Activated T-cell treated with anti-CD3 and anti-CD28 coated beads, Interleukin-2, amount 50 U/mL, for 48 hours (primary cell): Measurements from ENCODE around the gene SPON1.
"Not testable (repeated sequence)": the region's sequence is repeated elsewhere in the genome, so short reads cannot be mapped to it uniquely, and the experiment has no call there.

Experiments used
- DNase-seq, 2 experiments: peaks; one replicate each; pipeline ENCODE4 v3.0.0-alpha.2; 2020

SPON1 gene

DNA sequence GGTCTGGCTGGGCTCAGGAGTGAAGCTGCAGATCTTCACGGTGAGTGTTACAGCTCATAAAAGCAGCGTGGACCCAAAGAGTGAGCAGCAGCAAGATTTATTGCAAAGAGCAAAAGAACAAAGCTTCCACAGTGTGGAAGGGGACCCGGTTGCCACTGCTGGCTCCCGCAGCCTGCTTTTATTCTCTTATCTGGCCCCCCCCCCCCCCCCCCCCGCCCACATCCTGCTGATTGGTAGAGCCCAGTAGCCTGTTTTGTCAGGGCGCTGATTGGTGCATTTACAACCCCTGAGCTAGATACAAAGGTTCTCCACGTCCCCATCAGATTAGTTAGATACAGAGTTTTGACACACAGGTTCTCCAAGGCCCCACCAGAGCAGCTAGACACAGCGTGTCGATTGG lies 128.1 kb downstream of the SPON1 start:
- not testable (repeated sequence) for DNase-seq

DNA sequence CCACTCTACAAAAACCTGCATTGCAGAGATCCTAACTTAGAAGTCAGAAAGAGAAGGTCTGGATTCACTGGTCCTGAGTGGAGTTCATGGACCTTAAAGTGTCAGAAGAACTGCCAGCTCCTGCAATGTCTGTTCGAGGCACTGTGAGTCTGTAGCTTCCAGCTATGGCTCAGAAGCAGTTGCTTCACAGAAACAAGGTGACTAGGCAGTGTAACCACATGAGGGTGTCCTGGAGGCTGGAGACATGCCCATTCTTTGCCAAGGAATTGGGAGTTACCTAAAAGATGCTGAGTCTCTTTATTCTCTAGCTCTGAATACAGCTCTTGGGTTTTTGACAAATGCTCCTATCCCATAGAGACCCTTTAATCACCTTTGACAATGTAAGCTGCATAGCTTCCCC lies 130.5 kb downstream of the SPON1 start:
- no peak for DNase-seq

DNA sequence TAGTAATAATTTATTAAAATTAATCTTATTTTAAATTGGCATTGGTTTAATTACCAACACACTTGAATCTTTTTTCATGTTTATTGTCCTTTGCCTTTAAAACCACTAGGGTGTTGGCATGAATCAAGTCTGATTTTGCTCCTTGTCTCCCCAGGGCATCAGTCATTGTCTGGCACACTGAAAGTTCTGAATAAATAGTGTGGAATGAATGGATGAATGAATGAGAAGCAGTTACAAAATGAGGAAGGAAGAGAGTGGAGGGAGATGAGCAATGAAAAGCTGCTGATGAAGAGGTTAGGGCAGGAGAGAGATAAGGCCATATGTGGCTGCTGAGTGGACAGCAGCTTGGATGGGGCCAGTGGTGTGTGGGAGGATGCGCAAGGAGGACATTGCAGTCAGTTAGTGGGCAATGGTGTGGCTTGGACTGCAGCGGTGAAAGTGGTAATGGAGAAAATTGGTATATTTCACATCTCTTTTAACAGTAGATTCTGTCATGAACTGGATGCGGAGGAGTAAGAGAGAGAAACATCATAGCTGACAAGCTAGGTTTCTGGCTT lies 132.0 kb downstream of the SPON1 start:
- DNase-seq, result no peak

DNA sequence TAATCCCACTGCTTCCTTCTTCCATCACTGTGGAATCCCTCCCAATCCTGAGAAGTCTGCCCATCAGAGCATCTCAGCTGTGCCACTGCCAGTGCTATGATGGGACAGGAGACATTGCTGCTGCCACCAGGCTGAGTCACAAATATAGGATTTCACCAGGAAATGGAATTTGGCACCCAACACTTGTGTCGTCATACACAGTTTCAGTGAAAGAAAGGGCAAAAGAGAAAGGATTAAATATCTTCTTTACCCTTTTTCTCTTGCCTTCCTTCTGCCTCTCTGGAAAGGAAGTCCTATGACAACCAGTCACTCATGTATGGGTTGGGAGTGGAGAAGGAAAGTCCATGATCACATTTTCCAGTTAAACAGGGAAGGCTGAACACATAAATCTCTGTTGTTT lies 133.4 kb downstream of the SPON1 start:
- DNase-seq, result no peak

DNA sequence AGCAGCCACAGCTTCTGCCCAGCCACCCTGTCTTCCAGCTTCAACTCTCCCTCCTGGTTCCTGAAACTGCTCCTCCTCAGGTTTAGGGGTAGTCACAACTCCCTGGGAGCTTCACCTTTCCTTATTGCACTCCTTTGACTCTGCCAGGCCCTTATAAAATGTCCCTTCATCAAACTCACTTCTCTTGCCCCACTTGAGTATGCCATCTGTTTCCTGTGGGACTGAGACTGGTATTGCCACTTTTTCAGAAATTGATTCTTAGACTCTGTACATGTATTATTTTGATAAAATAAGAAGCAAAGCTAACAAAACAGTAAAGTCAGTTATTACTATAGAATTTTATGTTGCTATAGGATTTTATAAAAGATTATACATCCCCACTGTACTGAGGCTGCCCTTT lies 134.1 kb downstream of the SPON1 start:
- DNase-seq, result no peak

DNA sequence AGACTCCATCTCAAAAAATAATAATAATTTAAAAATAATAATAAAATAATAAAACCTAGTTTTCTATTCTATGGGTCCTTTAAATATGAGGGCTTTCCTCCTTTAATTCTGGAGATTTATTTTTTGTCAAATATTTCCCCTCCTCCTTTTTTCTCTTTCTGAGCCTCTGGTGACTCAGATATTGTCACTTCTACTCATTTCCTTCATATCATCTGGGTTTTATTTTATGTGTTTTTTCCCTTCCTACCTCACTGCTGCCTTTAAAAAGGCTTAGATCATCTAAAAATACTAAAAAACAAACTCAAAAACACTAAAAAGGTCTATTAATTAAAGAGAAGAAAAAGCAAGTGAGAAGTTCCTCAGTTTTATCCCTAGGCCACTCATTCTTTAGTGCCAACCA lies 138.9 kb downstream of the SPON1 start:
- DNase-seq, result no peak

DNA sequence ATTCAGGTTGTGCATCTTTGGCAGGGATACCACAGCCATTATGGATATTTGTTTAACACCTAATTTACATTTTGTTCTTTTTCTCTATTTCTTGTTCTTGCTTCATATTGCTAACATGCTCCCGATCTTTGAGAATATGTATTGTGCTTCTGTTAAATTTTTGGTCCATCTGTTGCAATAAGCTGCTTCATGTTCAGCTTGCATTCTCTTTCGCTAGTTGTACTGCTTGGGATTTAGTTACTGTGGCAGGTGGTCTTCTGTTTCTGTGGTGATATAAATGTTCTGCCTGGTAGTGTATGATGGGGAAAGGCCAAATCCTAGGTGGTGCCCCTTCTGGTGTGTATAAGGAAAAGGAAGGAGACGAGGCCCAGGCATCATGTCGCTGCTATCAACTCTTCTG lies 140.2 kb downstream of the SPON1 start:
- no peak for DNase-seq

DNA sequence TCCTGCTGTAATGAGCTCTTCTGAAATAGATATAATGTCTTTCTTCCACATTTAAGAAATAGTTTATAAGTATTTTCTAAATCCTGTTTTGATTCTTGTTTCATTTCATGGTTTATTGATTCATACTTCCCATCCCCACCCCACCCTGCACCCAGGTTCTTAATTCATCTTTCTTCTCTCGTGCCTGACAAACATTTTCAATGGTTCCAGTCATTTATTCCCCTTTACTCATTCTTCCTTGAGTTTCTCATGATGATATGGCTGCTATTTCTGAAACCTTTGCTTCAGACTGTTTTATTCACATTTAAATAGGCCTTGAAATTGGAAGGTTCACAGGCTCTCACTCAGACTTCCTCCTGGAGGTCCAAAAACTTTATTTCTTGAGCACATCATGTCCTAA lies 142.9 kb downstream of the SPON1 start:
- DNase-seq, result no peak

DNA sequence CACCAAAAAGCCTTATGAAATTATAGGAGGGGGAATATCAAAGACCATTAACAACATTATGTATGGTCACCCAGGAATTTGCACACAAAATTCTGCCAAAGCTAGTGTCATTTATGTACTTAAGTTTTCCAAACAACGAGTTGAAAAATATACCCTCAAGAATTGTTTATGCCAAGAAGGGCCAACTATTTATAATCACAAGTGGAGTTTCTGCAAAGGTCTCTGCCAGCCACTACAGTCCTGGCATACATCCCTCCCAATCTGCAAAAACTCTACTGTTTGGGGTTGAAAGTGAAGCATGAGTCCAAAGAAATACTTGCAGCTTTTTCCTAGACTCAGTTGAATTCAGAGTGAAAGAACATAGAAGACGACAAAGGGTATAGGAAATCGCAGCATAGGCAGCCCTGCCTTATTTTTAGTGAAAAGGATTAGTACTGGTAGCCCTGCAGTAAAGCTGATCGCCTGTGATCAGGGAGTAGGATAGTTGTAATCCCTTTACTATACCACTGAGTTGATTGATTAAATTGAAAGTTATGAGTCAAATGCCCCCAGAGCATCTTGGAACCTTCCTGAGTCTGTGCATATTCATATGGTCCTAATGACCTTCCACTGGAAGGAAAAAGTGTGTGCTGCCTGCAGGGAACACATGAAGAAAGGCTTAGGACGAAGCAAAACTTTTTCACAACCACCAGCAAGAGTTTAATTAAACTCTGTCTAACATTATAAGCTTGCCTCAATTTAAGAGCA lies 144.0 kb downstream of the SPON1 start:
- no peak for DNase-seq

DNA sequence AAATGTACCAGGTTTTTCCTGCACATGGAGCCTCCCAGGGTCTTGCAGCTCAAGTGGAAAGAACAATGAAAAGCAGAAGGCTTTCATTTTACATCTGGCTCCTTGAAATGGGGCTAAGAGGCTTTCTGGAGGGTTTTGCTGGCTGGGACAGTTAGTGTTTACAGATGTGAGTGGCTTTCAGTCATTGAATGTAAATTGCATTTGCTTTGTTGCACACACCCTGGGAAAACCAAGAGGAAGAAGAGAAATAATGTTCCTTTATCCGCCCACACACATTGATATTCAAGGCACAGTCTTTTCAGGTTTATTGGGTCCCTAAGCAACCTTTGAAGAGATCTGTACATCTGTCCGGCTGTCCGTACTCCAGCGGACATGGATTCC lies 144.5 kb downstream of the SPON1 start:
- DNase-seq, result no peak

DNA sequence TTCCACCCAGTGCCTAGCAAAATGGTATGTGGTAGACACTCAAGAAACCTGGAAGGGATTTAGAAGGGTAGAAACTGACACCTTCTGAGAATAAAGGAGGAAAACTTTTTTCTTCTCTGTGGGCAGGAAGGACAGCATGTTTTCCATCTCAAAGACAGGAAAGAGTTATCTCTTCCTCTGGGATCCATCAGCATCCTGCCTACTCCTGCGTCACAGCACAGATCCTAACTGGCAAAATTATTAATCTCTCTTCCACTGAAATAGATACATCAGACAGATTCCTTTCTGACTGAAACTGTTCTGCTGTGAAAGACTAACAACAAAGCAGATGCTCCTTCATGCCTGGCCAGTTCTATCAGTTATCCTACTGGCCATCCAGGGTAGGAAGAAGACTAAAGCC lies 147.2 kb downstream of the SPON1 start:
- DNase-seq, result no peak

DNA sequence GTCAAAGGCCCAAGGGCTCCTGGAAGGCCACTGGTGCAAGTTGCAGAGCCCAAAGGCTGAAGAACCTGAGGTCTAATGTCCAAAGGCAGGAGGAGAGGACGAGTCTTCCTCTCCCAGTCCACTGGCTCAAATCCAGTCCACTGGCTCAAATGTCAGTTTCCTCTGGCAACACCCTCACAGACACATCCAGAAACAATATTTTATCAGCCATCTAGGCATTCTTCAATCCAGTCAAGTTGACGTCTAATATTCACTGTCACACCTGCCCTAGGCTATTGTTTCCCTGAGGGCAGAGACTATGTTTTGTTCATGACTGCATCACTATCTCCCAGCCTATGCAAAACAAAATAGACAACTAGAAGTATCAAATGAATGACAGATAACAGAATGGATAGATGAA lies 148.1 kb downstream of the SPON1 start:
- DNase-seq, result no peak

DNA sequence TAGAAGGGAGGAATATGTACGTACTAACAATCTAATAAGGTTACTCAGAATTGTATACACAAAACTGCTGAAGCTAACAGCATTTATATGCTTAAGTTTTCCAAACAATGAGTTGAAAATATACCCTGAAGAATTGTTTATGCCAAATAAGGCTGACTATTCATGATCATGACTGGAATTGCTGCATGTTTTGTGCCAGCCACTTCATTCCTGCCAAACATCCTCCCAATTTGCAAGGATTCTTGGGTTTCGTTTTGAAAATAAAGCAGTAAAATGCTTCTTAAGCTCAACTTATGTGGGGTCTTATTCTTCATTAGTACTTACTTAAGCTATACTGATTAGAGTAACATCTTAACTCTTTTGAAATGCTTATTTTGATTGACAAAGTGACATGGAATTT lies 149.0 kb downstream of the SPON1 start:
- no peak for DNase-seq

DNA sequence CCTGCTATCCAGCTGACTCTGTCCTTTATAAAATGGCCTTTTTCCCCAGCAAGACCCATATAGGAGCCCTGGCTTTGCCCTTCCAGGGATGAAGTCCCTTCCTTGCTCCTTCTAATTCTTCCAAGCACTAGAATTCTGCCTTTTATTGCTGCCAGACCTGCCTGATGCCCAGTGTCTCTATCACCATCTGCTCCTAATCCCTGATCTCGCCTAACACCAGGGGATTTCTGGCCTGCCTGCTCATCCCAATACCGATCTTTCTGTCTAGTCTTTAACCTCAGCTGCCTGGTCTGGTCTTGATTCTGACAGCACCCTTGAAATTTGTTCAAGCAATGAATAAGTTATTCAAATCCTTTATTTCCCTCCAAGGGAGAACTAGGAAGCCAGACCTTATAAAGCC lies 150.2 kb downstream of the SPON1 start:
- DNase-seq, result no peak

DNA sequence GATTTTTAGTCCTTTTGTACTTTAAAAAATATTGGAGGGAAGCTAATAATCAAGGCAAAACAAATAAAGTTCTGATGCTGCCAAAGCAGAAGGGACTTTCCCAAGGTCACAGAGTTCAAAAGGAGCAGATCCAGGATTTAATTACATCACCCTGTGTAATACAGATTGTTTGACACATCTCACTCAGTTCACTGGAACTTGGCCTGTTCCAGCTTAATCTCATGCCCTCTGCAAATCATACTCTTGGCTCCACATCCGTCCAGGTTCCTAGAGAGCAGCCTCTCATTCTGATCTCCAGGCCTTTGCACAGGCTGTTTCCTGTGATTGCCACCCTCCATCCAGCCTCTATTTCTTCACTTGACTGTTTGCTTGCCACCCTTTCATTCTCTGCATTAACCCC lies 151.7 kb downstream of the SPON1 start:
- DNase-seq, result no peak

DNA sequence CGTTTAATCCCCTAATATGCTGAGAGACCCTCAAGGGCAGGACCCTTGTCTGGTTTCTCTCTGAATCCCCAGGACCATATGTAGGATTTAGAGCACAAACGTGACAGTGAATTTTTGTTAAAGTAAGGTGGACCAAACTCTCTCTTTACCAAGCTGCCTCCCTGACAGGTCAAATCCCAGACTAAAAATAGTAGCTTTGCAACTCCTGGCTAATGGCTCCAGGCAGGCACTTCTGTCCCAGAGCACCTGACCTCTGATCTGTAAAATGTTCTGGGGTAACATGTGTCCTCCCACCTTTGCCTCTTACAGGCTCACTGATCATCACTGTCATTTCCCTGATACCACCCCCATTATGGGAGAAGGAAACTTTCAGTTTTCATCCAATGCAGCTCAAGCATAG lies 152.3 kb downstream of the SPON1 start:
- DNase-seq, result no peak

DNA sequence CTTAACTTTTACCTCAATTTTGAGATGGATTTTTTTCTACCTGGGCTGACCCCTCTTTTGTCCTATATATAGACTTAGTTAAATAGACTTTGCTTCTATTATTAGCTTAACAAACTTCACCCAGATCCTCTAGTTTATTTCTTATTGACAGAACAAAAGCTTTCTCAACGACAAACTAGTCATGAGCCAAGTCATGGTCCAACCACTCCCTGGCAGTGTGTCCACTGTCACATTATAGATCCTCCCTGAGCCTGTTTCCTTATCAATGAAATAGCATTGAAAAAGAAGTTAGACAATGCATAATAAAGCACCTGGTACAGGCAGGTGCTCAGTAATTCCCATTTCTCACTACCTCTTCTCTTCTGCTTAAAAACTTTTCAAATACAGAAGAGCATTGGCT lies 155.1 kb downstream of the SPON1 start:
- DNase-seq, result no peak

DNA sequence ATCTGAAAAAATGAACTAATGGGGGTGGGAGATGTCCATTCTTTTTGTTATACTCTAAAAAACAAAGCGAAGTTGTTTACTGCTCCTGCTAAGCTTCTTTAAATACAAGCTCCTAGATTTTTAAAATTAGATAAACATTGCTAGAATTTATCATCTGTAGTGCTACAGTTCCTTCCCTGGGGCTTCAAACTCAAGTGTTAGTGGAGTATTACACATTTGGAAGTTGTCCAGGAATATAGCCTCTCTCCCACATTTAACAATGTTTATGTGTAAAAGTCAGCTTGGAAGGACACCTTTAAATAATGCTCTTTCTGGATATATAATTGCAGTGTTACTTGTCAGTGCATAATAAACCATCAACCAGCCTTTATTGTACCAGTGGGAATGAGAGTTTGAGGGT lies 155.5 kb downstream of the SPON1 start:
- DNase-seq, result no peak

DNA sequence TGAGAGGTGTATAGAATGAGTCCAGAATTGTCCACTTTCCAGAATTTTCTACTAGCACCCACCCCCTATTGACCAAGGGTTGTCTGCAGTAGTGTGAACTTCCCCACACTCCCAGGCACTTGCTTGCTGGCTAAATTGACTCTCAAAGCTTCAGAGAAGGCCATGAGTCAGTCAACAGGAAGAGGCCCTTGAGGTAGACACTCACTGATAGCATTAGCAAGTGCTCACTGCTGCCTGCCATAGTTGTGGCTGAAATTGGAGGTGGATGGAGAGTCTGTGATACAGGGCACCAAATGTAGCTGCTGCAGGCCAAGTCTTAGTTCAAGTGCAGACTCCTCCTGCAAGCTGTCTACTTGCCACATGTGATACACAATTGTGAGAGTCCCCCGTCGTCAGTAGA lies 156.8 kb downstream of the SPON1 start:
- peak; percentile 31 to 39 for DNase-seq

DNA sequence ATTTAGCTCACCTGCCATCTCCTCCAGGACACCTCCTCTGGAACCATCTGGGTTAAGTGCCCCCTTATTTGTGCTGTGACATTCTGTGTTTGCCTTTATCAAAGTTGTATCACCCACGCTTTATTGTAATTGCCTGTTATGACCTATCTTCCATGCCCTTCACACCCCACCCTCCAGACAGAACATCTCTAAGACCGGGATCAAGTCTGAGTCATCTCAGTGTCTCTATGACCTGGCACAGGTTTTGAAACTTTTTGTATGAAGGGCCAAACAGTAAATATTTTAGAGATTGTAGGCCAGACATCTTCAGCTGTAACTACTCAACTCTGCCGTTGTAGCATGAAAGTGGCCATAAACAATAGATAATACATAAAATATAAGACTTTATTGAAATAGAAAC lies 161.8 kb downstream of the SPON1 start:
- no peak for DNase-seq

DNA sequence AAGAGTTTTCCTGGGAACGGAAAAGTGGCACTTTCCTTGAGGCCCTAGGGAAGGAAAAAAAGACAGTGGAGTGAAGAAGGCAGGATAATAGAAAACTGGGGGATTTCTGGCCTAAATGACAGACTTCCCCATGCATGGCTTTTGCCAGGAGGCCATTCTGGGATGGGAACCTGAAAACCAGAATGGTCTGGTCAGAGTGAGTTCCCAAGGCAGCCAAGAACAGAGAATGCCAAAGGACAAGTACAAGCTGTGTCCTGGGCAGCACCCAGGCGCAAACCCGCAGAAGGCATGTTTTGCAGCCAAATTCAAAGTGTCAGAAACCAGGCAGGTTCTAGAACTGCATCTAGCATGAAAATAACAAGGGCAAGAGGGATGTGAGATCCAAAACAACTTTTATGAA lies 162.4 kb downstream of the SPON1 start:
- no peak for DNase-seq

DNA sequence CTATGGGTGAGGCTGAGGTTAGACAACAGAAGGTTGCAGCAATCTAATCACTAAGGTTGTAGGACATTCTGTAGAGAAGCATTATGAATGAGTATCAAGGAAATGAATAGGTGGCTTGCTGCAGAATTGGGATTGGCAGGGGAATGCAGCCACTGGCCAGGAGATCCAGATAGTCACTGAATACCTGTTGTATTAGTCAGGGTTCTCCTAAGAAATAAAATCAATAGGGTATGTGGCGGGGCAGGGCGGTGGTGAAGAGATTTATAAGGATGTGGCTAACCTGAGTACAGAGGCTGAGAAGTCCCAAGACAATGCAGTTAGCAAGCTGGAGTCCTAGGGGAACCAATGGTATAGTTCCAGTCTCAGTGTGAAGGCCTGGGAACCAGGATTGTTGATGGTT lies 163.0 kb downstream of the SPON1 start:
- DNase-seq, result no peak

DNA sequence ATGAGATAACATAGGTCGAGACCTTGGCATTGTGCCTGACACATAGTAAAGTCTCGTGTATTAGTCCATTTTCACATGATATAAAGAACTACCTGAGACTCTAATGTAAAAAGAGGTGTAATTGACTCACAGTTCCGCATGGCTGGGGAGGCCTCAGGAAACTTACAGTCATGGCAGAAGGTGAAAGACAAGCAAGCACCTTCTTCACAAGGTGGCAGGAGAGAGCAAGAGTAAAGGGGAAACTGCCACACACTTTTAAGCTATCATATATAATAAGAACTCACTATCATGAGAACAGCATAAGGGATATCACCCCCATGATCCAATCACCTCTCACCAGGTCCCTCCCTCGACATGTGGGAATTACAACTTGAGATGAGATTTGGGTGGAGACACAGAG lies 165.2 kb downstream of the SPON1 start:
- no peak for DNase-seq

DNA sequence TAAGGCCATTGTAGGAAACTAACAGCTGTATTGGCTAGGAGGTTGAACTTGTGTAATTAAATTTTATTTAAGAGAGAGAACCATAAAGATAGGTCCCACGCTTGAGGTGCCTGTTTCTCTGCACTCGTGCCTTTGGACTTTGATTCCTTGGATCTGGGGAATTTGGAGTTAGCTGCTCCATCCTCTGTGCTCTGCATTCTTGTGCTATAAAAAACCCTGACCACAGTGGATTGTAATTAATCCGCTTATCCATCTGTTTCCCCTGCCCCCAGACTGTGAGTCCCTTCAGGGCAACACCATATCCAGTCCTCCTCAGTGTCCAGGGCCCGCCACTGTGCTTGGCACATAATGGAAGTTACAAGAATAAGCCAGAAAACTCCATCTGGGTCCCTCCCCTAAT lies 169.8 kb downstream of the SPON1 start:
- no peak for DNase-seq

DNA sequence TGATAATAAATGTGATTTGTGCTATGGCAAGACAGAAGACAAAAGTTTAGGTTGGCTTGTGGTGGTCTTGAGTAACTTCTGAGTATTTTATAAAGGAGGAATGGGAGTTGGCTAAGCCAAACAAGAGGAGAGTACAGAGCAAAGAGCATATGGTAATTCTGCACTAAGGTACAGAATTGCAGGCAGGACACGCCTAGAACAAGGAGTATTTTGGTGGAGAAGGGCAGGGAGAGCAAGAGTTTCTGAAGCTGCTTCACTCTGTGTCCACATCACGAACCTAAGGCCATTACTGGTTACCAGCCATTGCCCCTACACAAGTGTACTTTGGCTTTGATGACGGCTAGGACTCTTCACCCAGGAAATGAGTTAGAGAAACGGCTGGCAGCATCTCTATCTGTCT lies 170.9 kb downstream of the SPON1 start:
- no peak for DNase-seq
